ENCODE data around the gene USP17L24.
"Not testable (repeated sequence)": the region's sequence is repeated elsewhere in the genome, so short reads cannot be mapped to it uniquely, and the experiment has no call there.

Gene USP17L24, protein sequence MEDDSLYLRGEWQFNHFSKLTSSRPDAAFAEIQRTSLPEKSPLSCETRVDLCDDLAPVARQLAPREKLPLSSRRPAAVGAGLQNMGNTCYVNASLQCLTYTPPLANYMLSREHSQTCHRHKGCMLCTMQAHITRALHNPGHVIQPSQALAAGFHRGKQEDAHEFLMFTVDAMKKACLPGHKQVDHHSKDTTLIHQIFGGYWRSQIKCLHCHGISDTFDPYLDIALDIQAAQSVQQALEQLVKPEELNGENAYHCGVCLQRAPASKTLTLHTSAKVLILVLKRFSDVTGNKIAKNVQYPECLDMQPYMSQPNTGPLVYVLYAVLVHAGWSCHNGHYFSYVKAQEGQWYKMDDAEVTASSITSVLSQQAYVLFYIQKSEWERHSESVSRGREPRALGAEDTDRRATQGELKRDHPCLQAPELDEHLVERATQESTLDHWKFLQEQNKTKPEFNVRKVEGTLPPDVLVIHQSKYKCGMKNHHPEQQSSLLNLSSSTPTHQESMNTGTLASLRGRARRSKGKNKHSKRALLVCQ

DNA sequence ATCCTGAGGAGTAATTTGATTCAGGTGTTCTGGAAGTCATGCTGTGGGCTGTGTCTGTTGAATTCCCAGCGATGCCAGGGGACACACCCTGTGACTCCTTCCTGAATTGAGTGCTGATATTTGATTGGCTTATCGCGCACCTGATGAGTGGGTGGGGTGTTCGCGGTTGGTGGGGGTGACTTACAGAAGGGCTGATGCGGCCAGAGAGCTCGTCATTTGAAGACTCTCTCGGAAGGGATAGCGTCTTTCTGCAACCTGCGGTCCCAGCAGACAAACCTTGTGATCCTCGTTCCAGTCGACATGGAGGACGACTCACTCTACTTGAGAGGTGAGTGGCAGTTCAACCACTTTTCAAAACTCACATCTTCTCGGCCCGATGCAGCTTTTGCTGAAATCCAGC is at the start of gene USP17L24:
USP17L24 (plus strand) TSS at position 301 of the 400 bp plus-strand sequence; CDS start at position 301, 0 bp downstream.
- DNase-seq: not testable (repeated sequence)

DNA sequence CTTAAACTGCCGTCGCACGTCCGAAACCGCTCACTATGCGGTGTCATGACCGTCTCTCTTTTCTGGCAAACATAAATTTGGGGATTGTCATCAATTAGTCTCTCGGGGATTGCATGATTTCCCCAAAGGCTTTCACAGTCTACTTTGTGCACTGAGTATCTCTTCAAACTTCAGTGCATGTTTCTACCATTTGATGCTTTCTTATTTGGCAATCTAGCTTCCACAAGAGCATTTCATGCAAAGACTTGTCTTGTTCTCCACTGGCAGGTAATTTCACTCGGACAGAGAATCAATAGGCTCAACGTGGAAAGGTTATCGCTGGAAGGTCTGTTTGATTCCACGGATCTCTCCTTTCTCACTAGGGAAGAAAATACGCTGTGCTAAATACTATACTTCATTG is 774 bp upstream of the USP17L24 start:
- not testable (repeated sequence) for DNase-seq

DNA sequence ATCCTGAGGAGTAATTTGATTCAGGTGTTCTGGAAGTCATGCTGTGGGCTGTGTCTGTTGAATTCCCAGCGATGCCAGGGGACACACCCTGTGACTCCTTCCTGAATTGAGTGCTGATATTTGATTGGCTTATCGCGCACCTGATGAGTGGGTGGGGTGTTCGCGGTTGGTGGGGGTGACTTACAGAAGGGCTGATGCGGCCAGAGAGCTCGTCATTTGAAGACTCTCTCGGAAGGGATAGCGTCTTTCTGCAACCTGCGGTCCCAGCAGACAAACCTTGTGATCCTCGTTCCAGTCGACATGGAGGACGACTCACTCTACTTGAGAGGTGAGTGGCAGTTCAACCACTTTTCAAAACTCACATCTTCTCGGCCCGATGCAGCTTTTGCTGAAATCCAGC is 4.6 kb downstream of the USP17L24 start, which contains the start of gene USP17L25:
USP17L25 (plus strand) TSS at position 301 of the 400 bp plus-strand sequence; CDS start at position 301, 0 bp downstream.
- not testable (repeated sequence) for DNase-seq

DNA sequence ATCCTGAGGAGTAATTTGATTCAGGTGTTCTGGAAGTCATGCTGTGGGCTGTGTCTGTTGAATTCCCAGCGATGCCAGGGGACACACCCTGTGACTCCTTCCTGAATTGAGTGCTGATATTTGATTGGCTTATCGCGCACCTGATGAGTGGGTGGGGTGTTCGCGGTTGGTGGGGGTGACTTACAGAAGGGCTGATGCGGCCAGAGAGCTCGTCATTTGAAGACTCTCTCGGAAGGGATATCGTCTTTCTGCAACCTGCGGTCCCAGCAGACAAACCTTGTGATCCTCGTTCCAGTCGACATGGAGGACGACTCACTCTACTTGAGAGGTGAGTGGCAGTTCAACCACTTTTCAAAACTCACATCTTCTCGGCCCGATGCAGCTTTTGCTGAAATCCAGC is 9.4 kb downstream of the USP17L24 start, which contains the start of gene USP17L26:
USP17L26 (plus strand) TSS at position 301 of the 400 bp plus-strand sequence; CDS start at position 301, 0 bp downstream.
- DNase-seq: not testable (repeated sequence)

DNA sequence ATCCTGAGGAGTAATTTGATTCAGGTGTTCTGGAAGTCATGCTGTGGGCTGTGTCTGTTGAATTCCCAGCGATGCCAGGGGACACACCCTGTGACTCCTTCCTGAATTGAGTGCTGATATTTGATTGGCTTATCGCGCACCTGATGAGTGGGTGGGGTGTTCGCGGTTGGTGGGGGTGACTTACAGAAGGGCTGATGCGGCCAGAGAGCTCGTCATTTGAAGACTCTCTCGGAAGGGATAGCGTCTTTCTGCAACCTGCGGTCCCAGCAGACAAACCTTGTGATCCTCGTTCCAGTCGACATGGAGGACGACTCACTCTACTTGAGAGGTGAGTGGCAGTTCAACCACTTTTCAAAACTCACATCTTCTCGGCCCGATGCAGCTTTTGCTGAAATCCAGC is 14.1 kb downstream of the USP17L24 start, which contains the start of gene USP17L5:
USP17L5 (plus strand) TSS at position 301 of the 400 bp plus-strand sequence; CDS start at position 301, 0 bp downstream.
- not testable (repeated sequence) for DNase-seq

DNA sequence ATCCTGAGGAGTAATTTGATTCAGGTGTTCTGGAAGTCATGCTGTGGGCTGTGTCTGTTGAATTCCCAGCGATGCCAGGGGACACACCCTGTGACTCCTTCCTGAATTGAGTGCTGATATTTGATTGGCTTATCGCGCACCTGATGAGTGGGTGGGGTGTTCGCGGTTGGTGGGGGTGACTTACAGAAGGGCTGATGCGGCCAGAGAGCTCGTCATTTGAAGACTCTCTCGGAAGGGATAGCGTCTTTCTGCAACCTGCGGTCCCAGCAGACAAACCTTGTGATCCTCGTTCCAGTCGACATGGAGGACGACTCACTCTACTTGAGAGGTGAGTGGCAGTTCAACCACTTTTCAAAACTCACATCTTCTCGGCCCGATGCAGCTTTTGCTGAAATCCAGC is 18.9 kb downstream of the USP17L24 start, which contains the start of gene USP17L27:
USP17L27 (plus strand) TSS at position 301 of the 400 bp plus-strand sequence; CDS start at position 301, 0 bp downstream.
- DNase-seq: not testable (repeated sequence)

DNA sequence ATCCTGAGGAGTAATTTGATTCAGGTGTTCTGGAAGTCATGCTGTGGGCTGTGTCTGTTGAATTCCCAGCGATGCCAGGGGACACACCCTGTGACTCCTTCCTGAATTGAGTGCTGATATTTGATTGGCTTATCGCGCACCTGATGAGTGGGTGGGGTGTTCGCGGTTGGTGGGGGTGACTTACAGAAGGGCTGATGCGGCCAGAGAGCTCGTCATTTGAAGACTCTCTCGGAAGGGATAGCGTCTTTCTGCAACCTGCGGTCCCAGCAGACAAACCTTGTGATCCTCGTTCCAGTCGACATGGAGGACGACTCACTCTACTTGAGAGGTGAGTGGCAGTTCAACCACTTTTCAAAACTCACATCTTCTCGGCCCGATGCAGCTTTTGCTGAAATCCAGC is 23.6 kb downstream of the USP17L24 start, which contains the start of gene USP17L28:
USP17L28 (plus strand) TSS at position 301 of the 400 bp plus-strand sequence; CDS start at position 301, 0 bp downstream.
- DNase-seq: not testable (repeated sequence)

DNA sequence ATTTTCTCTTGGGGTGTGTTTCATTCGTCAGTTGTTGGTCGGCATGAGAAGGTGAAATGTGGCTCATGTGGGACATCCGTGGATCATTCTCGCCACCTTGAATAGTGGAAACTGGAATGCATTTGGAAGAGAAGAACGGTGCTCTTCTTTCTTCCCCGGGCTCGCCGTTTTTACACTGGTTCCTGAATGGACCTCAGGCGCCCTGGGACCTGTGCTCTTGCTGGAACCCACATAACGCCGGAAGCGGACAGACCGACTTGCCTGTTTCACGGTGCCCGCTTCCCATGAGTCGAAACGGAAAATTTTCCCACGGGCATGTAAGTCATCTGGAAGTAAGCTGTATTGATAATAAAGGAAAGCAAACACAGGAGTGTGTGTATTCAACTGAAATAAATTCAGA is 25.9 kb downstream of the USP17L24 start:
- DNase-seq: not testable (repeated sequence)

DNA sequence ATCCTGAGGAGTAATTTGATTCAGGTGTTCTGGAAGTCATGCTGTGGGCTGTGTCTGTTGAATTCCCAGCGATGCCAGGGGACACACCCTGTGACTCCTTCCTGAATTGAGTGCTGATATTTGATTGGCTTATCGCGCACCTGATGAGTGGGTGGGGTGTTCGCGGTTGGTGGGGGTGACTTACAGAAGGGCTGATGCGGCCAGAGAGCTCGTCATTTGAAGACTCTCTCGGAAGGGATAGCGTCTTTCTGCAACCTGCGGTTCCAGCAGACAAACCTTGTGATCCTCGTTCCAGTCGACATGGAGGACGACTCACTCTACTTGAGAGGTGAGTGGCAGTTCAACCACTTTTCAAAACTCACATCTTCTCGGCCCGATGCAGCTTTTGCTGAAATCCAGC is 28.4 kb downstream of the USP17L24 start, which contains the start of gene USP17L29:
USP17L29 (plus strand) TSS at position 301 of the 400 bp plus-strand sequence; CDS start at position 301, 0 bp downstream.
- DNase-seq: not testable (repeated sequence)

DNA sequence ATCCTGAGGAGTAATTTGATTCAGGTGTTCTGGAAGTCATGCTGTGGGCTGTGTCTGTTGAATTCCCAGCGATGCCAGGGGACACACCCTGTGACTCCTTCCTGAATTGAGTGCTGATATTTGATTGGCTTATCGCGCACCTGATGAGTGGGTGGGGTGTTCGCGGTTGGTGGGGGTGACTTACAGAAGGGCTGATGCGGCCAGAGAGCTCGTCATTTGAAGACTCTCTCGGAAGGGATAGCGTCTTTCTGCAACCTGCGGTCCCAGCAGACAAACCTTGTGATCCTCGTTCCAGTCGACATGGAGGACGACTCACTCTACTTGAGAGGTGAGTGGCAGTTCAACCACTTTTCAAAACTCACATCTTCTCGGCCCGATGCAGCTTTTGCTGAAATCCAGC is 37.9 kb downstream of the USP17L24 start, which contains the start of gene USP17L30:
USP17L30 (plus strand) TSS at position 301 of the 400 bp plus-strand sequence; CDS start at position 301, 0 bp downstream.
- DNase-seq: not testable (repeated sequence)

Measured in AML-193 (cell line).